Umbilical cord (tissue), 2 donors: Measurements from ENCODE around the gene LTBP4. TPM values are rescaled to one million over a fixed set of nuclear protein-coding genes. Genes with fewer than 3 reads are reported as not detected.
A peak's percentile ranks its signal among the peaks of the same experiment; 100 is the strongest.
"Not testable (repeated sequence)": the region's sequence is repeated elsewhere in the genome, so short reads cannot be mapped to it uniquely, and the experiment has no call there.

Experiments
- DNase-seq: peaks from one replicate; pipeline ENCODE4 v3.0.0-alpha.2; 2015; ENCODE audit warnings: low spot score
- total RNA-seq: library from RNA; depleted of rRNA; stranded (reverse); fragments of >200 nt; gene quantifications from one replicate; pipeline ENCODE4 v1.2.3, GENCODE V29; 2014; ENCODE audit warnings: low replicate concordance; ENCODE audit not compliant: insufficient read depth

Gene LTBP4
- total RNA-seq, 1 donor from 2014 or later: 92.7 TPM

DNA sequence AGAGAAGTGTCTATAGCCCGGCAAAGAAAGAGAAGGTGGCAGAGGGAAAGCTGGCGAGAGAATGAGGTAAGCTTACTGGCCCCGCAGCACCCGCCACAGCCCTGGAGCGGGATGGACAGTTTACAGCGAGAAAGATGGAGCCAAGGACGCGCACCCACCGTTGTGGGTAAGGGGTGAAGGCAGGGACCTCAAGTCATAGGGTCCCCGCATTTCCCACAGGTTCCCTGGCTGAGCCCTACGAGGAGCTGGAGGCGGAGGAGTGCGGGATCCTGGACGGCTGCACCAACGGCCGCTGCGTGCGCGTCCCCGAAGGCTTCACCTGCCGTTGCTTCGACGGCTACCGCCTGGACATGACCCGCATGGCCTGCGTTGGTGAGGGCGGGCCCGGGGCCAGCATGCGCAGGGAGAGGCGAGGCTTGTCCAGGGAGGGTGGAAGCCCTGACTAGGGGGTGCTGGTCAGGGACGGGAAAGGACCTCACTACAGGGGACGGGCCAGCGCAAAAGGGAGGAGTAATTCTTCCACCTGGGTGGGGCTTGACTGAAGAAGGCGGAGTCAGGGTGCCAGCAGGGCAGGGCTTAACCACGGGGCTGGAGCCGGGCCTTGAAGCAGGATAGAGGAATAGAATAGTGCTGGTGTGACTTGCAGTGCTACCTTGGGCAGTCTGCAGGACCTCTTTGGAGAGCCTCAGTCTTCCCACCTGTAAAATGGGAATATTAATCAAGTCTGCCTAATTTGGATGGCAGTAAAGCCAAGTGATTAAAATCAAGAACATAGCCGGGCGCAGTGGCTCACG, 26.5 kb downstream of the LTBP4 start:
- no peak for DNase-seq

DNA sequence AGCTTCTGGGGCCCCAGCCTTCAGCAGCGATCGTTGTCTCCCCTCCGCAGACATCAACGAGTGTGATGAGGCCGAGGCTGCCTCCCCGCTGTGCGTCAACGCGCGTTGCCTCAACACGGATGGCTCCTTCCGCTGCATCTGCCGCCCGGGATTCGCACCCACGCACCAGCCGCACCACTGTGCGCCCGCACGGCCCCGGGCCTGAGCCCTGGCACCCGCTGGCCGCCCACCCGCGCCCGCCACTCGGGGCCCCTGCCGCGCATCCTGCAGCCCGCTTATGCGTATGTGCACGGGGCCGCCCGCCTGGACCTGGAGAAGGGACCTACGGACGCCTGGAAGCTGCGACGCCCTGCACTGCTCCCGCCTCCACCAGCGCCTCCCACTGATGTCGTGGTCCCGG, 28.2 kb downstream of the LTBP4 start:
- no peak for DNase-seq

DNA sequence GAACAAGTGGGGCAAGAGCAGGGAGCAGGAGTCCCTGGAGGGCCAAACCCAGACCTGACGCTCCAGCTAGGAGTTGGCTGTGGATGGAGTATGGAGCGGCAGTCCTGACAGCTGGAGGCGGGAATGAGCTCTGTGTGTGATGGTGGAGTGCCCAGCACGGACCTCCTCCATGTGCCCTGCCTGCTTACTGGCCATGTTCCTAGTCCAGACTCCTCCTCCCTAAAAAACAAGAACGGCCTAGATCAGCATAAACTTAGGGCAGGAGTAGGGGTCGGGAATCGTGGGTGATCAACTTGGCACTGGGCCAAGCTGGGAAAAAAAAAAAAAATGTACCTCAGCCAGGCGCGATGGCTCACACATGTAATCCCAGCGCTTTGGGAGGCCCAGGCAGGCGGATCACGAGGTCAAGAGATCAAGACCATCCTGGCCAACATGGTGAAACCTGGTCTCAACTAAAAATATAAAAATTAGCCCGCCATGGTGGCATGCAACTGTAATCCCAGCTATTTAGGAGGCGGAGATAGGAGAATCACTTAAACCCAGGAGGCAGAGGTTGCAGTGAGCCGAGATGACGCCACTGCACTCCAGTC, 29.5 kb downstream of the LTBP4 start:
- DNase-seq: no peak

DNA sequence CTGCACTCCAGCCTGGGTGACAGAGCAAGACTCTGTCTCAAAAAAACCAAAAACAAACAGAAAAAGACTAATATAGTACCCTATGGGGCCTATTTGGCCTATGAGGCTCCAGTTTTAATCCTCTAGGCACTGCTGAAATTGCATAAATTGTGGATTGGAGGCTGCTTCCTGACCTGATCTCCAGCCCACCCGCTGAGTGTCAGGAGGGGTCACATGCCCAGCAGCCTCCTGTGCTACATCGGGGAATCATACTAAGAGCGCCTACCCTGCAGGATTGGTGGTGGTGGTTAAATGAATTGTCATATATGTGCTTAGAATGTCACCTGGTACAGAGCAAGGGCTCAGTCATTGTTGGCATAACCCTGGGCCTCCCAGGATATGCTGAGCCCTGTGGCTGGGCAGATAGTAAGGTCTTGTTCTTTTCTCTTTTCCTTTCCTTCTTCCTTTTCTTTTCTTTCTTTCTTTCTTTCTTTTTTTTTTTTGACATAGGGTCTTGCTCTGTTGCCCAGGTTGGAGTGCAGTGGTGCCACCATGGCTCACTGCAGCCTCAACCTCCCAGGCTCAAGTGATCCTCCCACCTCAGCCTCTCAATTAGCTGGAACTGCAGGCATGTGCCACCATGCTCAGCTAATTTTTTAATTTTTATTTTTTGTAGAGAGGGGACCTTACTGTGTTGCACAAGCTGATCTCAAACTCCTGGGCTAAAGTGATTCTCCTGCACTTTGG, 31.3 kb downstream of the LTBP4 start:
- no peak for DNase-seq

DNA sequence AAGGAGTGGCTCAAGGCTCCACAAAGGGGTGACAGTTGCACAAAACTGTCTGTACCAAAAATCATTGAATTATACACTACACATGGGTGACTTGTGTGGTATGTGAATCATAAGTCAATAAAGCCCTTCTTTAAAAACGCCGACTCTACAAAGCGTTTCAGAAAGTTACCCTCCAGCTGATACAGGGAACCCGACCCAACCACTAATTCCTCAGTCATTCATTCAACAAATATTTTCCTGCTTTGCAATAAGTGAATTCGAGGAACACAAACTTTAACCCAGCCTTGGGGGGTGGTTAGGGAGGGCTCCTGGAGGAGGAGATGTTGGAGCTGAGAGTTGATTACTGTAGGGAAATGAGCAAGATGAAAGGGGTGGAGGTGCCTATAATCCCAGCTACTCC, 32.0 kb downstream of the LTBP4 start:
- DNase-seq: no peak

DNA sequence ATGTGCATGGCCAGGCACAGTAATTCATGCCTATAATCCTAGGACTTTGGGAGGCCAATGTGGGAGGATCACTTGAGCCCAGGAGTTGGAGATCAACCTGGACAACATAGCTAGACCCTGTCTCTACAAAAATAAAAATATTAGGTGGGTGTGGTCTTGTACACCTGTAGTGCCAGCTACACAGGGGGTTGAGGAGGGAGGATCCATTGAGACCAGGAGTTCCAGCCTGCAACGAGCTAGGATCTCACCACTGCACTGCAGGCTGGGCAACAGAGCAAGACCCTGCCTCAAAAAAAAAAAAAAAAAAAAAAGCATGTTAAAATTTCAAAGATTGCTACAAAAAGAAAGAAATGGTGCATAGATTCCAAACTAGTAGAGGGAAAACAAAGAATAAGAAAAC, 37.2 kb downstream of the LTBP4 start:
- no peak for DNase-seq

DNA sequence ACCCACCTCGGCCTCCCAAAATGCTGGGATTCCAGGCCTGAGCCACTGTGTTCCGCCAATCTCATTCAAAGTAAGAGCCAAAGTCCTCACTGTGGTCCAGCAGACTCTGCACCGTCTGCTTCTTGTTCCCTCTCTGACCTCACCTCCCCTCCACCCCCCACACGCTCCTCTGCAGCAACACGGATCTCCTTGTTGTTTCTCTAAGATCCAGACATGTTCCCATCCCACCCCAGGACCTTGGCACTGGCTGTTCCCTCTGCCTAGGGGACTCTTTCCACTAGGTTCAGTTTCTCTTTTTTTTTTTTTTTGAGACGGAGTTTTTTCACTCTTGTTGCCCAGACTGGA, 38.4 kb downstream of the LTBP4 start:
- DNase-seq: no peak

DNA sequence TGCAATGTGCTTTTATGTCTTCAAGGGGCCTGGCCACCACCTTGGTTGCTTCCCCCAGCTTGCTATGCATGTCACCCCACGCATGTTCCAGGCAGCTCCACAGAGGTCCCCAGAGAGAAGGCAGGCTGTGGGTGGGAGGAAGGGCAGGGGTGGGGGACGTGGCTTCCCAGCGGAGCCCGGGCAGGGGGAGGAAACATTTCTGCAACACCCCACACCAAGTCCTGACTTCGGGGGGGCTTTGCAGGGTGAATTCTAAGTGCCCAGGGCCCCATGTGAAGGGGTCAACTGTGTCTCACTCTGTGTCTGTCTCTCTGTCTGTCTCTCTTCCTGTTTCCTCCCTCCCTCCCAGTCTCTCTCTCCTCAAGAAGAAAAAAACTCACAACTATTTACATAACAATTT, 39.6 kb downstream of the LTBP4 start:
- DNase-seq: peak; percentile 34

DNA sequence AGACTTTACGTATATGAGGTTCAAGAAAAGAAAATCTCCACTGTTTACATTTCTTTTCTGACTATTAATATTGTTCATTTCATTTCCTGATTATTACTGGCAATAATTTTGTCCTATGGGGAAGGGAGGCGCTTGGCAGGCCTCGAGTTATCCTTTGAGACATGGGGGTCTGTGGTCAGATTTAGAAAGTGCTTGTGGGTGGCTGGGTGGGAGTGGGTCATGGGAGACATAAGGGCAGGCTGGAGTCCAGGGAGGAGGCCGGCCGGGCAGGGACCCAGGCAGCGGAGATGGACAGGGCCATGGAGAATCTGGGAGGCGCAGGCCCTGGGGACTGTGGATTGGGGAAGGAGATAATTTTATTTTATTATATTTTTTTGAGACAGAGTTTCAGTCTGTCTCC, 40.1 kb downstream of the LTBP4 start:
- no peak for DNase-seq

DNA sequence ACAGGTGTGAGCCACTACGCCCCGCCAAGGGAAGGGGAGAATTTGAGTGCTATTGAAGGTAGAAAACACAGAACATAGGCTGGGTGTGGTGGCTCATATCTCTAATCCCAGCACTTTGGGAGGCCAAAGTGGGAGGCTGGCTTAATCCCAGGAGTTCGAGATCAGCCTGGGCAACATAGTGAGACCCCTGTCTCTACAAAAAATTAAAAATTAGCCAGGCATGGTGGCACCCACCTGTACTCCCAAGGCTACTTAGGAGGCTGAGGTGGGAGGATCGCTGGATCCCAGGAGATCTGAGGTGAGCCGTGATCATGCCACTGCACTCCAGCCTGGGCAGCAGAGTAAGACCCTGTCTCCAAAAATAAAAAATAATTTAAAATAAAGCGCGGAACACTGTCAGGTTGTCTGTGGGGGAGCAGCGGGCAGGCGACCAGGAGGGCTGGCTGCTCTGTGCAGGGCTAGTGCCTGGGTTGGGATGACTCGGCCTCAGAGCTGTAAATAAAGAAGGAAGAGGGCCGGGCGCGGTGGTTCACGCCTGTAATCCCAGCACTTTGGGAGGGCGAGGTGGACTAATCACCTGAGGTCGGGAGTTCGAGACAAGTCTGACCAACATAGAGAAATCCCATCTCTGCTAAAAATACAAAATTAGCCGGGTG, 41.0 kb downstream of the LTBP4 start:
- no peak for DNase-seq

DNA sequence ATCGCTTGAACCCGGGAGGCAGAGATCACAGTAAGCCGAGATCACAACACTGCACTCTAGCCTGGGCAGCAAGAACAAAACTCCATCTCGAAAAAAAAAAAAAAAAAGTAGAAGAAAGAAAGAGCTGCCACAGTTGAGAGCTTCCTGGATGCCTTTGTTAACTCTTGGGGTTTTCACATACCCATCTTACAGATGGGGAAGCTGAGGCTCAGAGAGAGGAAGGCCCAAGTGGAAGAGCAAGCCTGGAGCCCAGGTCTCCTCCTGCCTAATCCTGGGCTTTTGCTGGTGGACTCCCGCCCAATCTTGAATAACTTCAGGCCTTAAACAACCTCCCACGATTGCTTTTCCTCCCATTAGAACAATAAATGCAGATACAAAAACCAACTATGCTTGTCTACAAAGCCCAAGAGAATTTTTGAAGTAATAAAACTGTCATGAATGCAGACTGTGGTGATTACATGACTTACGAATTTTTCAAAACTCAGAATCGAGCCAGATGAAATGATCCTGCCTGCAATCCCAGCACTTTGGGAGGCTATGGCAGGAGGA, 41.7 kb downstream of the LTBP4 start:
- DNase-seq: no peak

DNA sequence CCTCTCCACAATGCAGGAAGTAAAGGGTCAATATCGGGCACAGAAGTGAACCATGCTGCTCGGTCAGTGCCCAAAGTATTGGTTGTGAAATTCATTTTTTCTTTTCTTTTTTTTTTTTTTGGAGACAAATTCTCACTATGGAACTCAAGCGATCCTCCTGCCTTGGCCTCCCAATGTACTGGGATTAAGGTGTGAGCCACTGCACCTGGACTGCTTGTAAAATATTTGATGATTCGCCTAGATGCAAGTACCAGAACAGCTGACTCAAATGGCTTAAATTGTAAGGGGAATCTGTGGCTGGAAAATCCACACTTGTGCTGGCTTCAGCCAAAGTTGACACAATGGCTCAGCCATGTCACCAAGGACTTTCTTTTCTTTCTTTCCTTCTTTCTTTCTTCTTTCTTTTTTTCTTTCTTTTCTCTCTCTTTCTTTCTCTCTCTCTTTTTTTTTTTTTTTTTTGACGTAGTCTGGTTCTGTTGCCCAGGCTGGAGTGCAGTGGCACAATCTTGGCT, 45.6 kb downstream of the LTBP4 start:
- no peak for DNase-seq

DNA sequence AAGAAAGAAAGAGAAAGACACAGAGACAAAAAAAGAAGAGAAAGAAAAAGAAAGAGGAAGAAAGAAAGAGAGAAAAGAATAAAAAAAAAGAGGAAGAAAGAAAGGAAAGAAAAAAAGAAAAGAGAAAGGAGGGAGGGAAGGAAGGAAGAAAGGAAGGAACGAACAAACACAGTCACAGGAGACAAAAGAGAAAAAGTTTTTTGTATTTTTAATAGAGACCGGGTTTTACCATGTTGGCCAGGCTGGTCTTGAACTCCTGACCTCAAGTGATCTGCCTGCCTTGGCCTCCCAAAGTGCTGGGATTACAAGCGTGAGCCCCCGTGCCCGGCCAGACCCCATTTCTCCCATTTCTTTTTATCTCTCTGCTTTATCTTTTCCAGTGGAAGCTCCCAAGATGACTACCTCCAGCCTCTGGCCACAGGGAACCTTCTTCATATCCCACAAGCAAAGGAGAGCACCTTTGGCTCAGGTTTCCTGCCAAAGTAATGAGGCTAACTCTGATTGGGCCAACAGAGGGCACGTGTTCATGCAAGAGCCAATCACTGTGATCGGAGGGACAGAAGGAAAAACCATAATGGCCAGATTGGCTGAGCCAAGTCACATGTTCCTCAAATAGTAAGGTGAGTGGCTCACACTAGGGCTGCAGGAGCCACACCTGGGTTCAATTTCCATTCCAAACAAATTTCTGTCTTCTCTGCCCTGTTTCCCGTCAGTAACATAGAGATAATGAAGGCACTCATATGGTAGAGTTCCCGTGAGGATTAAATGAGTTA, 48.9 kb downstream of the LTBP4 start:
- DNase-seq: not testable (repeated sequence)

DNA sequence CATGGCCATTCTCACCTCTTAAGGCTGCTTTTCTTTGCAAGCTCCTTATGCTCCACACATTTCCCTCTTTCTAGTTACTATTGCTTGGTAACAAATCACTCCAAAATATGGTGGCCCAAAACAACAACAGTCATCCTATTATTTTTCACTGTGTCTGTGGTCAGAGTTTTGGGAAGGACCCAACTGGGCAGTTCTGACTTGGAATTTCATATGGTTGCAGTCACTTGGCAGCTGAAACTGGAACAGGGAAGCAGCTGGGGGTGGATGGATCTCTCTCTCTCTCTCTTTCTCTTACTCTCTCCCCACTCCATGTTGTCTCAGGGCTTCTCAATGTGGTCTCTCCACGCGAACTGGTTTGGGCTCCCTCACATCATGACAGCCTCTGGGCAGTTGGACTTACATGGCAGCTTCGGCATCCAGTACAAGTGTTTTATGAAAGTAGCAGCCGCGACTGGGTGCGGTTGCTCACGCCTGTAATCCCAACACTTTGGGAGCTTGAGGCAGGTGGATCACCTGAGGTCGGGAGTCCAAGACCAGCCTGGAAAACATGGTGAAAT, 49.7 kb downstream of the LTBP4 start:
- DNase-seq: no peak

DNA sequence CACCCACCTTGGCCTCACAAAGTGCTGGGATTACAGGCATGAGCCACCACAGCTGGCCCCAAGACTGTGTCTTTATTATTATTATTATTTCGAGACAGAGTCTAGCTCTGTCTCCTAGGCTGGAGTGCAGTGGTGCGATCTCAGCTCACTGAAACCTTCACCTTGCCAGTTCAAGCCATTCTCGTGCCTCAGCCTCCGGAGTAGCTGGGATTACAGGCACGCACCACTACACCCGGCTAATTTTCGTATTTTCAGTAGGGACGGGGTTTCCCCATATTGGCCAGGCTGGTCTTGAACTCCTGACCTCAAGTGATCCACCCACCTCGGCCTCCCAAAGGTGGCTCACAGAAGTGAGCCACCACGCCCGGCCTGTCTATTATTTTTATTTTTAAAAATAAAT, 51.1 kb downstream of the LTBP4 start:
- DNase-seq: not testable (repeated sequence)

DNA sequence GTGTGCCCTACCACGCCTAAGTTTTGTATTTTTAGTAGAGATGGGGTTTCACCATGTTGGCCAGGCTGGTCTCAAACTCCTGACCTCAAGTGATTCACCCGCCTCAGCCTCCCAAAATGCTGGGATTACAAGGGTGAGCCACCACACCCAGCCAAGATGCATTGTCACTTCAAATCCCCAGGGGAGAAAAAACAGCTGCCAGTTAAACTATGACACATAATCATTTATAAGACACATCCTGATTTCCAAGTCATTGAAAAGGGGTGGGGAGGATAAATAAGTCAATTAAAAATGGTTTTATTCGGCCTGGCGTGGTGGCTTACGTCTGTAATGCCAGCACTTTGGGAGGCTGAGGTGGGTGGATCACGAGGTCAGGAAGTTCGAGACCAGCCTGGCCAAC, 54.5 kb downstream of the LTBP4 start:
- not testable (repeated sequence) for DNase-seq

DNA sequence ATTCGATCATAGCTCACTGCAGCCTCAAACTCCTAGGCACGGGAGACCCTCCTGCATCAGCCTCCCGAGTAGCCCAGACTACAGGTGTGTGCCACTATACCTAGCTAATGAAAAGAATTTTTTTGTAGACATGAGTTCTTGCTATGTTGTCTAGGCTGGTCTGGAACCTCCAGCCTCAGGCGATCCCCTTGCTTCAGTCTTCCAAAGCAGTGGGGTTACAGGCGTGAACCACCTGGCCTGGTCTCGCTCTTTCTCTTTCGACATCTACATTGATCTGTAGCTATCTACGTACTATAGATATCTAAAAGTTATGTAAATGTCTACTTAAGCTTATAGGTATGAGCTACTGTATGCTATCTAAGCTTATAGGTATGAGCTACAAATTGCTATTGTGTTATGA, 56.9 kb downstream of the LTBP4 start:
- DNase-seq: no peak

DNA sequence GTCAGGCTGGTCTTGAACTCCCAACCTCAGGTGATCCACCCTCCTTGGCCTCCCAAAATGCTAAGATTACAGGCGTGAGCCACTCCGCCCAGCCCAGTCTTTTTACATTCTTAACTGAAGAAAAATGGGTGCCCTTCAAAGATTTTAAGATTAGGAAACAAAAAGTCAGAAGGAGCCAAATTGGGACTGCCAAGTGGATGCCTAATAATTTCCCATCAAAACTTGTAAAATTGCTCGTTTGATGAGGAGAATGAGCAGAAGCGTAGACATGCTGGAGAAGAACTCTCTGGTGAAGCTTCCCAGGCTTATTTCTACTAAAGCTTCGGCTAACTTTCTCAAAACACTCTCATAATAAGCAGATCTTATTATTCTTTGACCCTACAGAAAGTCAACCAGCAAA, 57.9 kb downstream of the LTBP4 start:
- no peak for DNase-seq

DNA sequence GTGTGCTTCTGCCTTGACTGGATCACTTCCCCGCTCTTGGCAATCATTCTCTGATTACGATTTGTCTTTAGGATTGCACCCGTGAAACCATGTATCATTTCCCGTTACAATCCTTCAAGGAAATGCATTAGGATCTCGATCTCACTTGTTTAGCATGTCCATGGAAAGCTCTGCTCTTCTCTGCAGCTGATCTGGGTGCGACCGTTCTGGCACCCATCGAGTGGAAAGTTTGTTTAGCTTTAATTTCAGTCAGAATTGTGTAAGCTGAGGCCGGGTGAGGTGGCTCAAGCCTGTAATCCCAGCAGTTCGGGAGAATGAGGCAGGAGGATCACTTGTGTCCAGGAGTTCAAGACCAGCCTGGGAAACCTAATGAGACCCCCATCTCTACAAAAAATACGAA, 58.4 kb downstream of the LTBP4 start:
- DNase-seq: no peak

DNA sequence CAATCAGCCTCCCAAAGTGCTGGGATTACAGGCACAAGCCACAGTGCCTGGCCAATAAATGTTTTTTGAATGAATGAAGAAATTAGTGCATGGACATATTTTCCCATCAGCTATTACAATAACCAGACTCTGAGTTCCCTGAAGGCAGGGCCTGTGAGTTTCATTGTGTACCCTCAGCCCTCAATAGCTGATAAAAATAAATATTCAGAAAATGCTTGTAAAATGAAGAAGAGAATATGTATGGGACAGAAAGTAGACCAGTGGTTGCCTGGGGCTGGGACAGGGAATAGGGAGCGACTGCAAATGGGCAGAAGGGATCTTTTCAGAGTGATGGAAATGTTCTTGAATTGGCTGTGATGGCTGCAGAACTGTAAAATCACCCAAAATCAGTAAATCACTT, 60.4 kb downstream of the LTBP4 start:
- DNase-seq: no peak
